Stimulated activated CD8-positive, alpha-beta memory T cell treated with anti-CD3 and anti-CD28 coated beads, Interleukin-15, amount 100 ng/mL, for 1 hour (primary cell): Measurements from ENCODE around the gene NEUROG1.

Source experiments
- DNase-seq: peaks from one replicate; pipeline ENCODE4 v3.0.0-alpha.2; 2020; ENCODE audit warnings: low read depth

NEUROG1 gene

DNA sequence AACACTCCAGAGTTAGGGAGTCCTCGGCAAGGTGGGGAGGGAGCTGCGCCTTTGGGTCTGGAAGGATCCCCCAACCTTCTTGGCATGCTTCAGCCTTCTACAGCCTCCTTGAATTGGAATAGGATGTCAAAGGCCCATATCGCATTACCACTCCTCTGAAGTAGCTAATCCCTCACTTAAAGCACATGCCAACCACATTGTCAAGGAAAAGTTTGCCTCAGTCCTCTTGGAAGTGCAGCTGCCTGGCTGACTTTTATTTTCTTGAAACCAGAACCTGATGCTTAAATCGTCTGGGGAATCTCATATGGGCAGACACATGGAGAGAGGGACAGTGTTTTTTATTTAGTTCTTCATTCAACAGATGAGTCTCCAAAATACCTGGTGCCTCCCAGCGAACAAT lies 28.6 kb upstream of the NEUROG1 start:
- DNase-seq = no peak

DNA sequence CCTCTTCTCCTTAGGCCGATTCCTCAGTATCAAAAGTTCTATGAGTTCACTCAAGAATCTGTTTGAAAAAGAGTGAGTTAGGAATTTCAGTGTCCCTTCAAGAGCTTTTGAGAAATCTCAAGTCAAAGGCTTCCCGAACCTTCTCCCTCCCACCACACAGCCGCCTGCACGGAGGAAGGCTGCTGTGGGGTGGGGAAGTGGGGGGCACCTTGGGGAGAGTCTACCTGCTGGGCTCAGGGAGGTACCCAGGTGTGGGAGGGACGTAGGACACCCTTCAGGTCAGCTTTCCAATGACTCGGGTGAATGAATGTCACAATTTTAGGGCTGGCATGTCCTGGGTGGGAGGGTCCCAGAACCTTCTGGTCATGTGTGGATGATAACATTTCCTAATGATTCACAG lies 25.5 kb upstream of the NEUROG1 start:
- DNase-seq = no peak

- peak; percentile 17 for DNase-seq
These were observed 25.1 kb upstream of the NEUROG1 start for GRCh38 chr5:135560858-135561257.

DNA sequence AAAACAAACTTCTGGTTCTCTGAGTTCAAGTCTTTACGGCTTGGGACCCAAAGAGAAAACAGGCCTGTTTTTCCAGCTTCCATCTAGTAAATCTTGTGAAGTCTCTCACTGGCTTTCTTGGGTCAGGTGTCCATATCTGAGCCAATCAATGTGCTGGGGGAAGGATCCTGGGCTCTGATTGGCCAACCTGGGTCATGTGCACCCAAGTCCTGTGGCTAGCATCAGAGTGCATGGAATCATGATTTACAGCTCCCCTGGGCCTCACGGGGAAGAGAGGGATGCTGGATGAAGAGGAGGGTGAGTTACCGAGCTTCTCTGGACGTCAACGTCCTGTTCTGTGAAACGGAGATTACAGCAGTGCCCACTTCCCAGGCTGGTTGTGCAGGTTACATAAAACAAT lies 23.6 kb upstream of the NEUROG1 start:
- no peak for DNase-seq

DNA sequence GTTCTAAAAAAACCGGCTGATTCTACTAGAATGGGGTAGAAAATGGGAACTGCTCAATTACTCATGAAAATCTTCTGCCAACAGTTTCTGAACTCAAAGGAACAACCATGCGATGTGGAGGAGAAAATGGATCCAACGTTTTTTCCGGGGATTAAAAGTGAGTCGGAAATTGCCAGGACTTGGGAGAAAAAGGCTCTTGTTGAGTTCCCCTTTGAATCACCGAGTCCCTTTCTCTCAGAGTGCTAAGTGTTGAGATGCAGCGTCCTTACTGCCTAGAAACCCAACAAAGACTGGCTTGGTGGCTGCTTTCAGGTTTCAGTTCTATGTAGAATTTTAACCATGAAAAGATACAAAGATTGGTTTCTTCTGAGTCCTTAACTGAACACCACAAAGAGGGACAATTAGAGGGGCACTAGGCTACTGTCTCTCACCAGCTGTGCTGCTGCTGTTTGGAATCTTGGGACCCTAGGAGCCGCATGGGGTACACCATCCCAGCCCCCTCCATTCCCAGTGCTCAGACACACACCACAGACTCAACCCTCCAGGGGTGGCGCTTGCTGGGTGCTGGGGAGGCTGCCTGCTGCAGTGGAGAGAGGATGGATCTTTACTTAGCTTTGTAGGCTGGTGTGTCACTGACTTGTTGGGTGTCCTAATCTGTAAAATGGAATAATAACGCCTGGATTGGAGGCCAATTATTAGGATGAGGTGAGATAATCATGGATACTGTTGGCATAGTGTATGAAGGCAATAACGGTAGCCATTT lies 21.5 kb upstream of the NEUROG1 start:
- DNase-seq = no peak

GRCh38 chr5:135556620-135557019 lies 20.9 kb upstream of the NEUROG1 start:
- DNase-seq = no peak

- DNase-seq = no peak
These were observed 19.8 kb upstream of the NEUROG1 start for GRCh38 chr5:135555530-135555929.

DNA sequence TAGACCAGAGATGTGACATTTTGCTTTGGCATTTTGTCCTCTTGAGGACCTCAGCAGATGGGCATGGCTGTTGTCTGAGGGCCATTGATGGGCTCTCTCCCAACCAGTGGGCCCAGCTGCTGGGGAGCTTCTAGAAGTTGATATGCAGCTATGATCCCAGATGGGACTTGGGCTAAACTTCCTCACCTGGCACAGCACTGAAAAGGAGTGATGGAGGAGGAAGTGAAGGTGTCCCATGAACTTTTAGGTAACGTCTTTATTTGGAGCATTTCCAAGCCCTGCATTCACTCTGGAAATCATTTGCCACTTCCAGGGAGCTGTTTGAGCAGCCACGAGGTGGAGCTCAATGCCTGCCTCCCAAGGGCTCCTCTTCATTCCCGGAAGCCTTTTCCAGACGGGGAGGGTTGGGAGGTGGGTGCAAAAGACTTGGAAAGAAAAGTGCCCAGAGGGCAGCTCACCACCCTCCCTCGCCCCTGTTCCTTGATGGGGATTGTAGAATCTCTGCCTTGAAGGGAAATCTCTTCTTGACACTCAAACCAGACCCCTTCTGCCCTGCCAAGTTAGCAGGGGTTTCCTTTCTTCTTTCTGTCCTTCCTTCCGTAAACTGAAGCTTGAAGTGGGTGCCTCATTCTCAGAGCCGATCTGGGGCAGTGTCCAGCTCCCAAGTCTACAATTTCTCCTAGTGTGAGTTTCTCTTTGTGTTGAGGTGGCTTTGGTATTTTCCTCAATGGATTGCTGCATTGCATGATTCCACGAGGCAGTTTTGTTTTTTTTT lies 18.1 kb upstream of the NEUROG1 start:
- DNase-seq = no peak

- peak; percentile 19 for DNase-seq
These were observed 16.1 kb upstream of the NEUROG1 start for GRCh38 chr5:135551593-135552447.

DNA sequence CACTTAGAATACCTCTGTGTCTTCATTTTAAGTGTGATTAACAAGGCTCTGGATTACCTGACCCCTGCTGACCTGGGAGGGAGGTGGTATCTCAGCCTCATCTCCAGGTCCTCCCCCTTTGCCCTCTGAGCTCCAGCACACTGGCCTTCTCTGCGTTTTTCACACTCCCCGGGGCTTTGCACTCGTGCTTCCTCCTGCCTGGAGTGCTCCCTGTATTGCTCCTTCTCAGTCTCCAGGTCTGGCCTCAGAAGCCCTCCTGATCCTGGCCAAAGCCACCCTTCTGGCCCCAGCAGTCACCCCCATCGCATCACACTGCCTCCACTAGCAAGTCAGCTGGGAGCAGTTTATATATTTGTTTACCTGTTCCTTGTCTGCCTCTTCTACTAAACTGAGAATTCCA lies 13.6 kb upstream of the NEUROG1 start:
- no peak for DNase-seq

DNA sequence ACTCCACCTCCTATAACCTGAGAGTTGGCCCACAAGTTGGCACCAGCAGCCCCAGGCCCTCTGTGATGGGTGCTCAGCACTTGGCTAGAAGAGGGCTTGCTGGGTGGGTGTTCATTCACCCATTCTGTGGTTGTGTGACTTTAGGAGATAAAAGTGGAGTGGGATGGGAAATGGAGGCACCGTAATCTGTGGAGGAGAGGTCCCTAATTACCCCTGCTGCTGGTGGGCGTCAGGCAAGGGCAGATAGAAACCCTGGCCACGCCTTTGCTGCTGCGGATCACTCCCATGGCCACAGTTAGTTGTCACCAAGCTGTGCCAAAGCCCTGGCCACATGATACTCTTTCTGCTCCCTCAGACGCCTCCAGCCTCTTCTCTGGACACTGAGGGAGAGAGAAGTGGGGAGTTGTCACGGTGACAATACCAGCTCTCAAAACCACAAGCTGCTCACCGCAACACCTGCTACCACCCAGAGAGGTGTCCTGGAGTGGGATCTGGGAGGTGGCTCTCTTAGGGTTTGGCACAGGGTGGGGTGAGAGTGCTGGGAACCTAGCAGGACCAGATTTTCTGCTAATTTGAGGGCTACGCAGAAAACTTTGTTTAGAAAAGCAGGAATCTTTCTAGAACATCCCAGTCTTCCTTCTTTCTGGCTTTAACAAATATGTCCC lies 12.0 kb upstream of the NEUROG1 start:
- no peak for DNase-seq

- no peak for DNase-seq
These were observed 11.1 kb upstream of the NEUROG1 start for GRCh38 chr5:135546912-135547311.

DNA sequence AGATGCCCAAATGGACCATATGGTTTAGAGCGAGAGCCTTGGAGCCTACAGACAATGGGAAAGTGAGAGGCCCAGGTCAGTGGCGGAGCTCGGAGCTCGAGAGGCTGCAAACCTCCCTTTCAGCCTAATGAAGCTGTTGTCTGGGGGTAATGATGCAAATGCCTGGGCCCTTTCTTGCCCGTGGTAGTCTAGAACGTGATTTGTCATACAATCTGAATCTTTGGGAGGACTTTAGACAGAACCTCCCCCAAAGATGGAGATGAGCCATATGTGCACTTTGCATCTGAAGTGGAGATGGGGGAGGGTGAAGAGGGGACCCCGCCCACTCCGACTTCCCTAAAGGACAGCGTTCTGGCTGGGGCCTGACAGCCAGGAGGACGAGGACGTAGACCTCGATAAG lies 10.3 kb upstream of the NEUROG1 start:
- no peak for DNase-seq

- DNase-seq = no peak
These were observed 9.3 kb upstream of the NEUROG1 start for GRCh38 chr5:135545099-135545498.

GRCh38 chr5:135543485-135544304 lies 7.9 kb upstream of the NEUROG1 start:
- DNase-seq = no peak

- no peak for DNase-seq
These were observed 7.3 kb upstream of the NEUROG1 start for GRCh38 chr5:135543001-135543484.

DNA sequence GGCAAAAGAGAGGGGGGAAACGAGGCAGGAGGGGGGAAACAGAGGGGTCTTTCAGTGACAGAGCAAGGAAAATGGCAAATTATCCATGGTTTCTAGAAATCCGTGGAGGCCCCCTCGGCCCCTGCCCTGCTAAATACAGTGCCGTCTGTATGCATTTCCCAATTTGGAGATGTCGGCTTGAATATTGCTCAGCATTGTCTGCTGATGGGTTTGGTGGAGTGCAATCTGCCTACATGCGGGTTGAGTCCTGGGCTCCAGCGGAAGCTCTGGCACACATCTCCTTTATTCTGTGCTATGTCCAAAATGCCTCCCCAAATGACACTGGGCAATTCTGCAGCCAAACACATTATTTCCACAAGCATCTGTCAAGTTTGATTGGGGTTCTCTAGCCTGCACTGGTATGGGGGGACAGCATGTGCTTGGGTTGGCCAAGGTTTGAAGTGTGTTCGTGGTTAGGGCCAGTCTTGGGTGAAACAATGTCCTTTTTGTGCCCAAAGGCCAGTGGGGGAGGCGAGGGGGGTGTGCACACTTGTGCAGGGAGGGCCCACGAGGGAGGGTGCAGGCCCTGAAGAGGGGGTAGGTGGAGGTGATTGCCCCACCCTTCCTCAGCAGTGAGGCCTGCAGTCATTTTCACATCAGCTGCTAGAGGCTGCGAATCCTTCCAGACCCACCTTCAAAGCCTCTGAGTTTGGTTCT lies 6.2 kb upstream of the NEUROG1 start:
- DNase-seq = no peak

GRCh38 chr5:135539430-135540005 lies 3.8 kb upstream of the NEUROG1 start:
- no peak for DNase-seq

DNA sequence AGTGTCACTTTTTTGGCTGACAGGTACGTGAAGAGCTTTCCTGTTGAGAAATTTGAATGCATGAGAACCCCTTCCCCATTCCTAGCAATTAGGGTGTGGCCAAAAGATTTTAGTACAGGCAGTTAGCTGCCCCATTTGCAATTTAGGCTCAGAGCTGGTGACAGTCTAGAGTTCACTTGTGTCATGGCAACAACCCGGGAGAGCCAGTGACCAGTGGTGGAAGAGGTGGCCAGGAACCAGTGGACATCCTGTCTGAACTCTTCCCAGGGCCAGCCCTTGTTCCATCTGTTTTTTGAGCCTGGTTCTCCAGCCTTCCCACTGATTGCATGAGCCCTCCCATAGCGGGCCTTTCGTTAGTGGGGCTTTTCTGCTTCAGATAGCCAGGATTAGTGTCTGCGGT lies 2.5 kb upstream of the NEUROG1 start:
- no peak for DNase-seq

DNA sequence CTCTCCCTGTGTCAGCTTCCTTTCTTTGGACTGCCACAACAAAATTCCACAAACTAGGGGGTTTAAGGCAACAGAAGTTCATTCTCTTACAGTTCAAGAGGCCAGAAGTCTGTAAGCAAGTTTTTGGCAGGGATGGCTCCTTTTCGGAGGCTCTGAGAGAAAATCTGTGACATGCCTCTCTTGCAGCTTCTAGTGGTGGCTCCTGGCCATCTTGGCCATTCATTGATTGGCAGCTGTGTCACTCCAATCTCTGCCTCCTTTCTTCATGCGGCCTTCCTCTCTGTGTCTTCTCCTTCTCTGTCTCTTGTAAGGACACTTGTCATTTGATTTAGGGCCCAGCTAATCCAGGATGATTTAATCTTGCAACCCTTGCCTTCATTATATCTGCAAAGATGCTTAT lies 2.0 kb upstream of the NEUROG1 start:
- no peak for DNase-seq
